Renal pelvis (tissue), 4 donors: ENCODE measurements around the gene GALNT14. TPM values are rescaled to one million over a fixed set of nuclear protein-coding genes. Genes with fewer than 3 reads are reported as not detected.

Experiments used
- DNase-seq: peaks from one replicate; pipeline ENCODE4 v3.0.0-alpha.2; 2013
- polyA plus RNA-seq, 3 donors: library from polyadenylated mRNA; unstranded; fragments of 120-200 nt; gene quantifications; one replicate each; pipeline ENCODE4 v1.2.1, GENCODE V29; 2013; ENCODE audit not compliant: insufficient read length in 3 of 3

GALNT14 gene
- polyA plus RNA-seq, 3 donors = 35.5 to 58.6 (median 41.7) TPM

- no peak for DNase-seq
Observed at GRCh38 chr2:30979822-30980245, 158.4 kb downstream of the GALNT14 start.

DNA sequence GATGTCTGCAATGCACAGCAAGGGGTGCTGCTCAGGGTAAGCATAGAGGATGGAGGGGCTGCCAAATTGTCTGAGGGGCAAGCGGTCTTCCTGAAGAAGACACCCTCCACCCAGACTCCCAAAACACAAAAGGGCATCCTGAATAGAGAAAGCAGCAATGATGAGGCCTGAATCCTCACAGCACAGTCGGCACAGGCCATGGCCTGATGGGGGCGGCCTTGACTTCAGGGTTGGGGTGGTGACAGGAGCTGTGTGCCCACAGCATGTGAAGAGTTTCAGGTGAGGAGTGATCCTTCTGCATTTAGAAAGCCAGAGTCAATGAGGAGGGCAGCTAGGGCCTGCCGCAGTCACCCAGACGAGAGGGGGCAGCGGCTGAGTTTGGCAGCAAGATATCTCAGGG is 159.4 kb downstream of the GALNT14 start:
- no peak for DNase-seq

DNA sequence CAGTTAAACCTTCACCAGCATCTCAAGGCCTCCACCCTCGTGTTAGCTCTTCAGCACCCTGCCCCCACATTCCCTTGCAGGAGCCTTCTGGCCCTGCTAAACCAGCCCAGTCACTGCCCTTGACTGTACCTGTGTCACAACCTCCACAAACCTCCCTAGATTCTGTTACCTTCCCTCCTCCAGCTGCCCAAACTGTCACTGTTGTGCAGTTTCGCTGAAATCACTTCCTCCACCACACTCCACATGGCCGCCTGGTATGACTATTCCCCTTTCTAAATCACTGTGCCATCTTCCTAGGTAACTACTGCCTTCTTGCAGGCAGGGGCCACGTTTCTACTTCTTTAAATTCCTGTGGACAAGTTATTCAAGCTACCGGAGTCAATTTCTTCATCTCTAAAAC is 160.2 kb downstream of the GALNT14 start:
- DNase-seq = no peak

- no peak for DNase-seq
Observed at GRCh38 chr2:30975156-30975555, 163.1 kb downstream of the GALNT14 start.

DNA sequence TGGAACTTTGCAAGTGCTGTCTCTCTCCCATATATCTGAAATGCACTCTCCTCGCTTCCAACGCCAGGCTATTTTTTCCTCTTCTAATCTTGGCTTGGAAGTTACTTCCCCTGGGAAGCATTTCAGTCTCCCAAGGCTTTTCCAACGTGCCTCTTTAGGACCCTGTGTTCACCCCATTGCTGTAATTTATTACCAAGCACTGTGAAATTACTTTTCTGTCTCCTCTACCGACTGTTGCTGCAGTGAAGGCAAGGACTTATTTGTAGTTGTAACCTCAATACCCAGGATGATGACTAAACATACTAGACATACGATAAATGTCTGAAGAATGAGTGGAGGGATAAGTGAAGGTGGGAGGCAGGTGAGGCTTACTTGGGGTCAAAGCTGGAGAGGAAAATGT is 163.7 kb downstream of the GALNT14 start:
- DNase-seq = no peak

GRCh38 chr2:30974092-30974491 is 164.1 kb downstream of the GALNT14 start:
- DNase-seq = no peak

DNA sequence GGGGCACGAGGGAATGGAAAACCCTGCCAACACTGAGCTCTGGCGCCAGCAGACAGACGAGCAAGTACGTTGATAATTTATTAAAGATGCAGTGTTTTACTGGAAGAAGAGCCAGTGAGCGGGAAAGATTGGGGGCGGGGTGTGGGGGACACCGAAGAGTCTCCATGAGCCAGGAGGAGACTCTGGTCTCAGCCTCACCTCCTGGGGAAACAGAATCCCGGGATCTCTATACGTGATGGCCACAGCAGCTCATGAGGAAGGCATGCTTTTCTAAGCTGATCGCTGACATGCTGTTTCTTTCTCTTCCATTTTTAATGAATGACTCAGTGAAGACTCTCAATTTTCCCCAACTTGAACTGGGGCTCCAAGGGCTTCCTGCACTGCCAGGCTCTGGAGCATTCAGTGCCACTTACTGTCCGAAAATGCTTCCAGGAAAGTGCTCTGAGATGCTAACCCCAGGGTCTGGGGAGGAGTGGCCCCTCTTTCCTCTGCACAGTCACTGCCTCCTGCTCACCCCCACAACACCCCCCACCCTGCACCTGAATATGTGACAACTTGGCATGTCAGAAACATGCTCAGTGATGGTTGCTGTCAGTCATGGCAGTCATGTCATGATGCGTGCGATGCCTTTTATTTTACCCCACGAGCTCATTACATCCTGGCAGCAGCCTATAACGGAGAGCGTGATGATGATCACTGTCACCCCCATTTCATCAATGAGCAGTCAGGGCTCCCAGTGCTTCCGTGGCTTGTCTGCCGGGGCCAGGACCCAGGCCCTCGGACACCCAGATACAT is 166.8 kb downstream of the GALNT14 start:
- no peak for DNase-seq

DNA sequence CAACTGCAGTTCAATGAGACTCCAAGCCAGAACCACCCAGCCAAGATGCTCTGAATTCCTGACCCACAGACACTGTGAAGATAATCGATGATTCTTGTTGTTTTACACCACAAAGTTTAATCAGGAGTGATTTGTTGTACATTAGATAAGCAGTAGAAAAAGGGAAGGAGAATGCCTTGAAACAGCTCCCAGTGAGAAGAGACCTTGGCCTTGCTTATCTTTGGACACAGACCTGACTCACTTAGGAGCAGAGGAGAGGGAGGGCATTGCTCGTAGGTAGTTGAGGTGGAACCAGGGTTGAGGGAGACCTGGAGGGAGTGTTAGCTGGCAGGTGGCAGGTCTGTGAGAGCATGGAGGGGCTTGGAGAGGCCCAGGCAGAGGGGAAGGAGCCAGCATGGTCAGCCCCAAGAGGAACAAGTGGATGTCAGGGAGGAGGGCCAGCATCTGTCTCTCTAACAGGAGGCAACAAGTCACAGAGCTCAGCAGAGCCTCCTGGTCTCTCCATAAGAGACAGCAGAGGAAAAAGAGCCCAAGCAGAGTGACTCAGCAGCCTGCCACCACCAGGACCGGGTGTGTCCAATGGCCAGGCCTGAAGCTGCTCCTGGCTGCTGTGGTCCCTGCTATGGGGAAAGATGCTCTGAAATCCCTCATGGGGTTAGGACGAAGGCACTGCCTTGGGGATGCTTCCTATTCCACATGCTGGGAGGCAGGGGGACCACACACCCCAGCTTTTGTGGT is 169.4 kb downstream of the GALNT14 start:
- no peak for DNase-seq

- DNase-seq = no peak
Observed at GRCh38 chr2:30966786-30967185, 171.5 kb downstream of the GALNT14 start.

DNA sequence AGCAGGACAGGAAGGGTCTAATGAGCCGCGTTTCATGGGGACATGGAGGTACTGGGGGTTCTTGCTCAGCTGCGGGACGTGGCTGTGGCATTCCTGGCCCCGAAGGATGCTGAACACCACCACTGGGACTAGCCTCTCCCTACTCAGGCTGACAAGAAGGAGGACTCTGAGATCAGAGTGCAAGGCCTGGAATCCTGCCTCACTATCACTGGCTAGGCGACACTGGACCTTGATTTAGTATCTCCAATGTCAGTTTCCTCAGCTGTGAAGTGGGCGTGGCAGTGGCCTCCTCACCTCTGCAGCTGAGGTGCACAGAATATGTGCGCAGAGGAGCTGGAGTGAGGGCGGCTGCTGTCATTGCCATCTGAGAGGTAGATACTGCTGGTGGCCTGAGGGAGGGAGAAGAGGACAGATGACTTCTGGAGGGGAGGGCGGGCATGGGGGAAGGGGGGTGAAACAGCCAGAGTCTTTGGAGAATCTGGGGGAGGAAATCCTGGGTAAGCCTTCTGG is 173.2 kb downstream of the GALNT14 start:
- no peak for DNase-seq

GRCh38 chr2:30964334-30965005 is 173.8 kb downstream of the GALNT14 start:
- no peak for DNase-seq

GRCh38 chr2:30963184-30963583 is 175.1 kb downstream of the GALNT14 start:
- DNase-seq = no peak

DNA sequence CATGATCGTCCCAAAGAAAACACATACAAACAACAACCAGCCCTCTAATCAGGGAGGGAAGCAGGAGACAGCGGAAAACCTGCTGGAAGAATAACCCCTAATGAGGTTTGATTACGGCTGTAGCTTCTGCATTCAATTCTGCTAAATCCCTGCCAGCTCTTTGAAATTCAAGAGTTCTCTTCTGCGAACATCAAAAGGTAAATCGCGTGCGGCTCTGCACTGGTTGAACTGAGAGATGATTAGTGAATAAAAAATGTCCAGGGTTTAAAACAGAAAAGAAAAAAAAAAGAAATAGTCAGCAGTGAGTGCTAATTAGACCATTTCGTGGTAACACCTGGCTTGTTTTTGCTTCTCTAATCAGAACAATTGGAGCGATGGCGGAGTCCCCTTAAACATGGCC is 178.0 kb downstream of the GALNT14 start:
- no peak for DNase-seq

GRCh38 chr2:30959653-30960052 is 178.6 kb downstream of the GALNT14 start:
- DNase-seq = no peak

DNA sequence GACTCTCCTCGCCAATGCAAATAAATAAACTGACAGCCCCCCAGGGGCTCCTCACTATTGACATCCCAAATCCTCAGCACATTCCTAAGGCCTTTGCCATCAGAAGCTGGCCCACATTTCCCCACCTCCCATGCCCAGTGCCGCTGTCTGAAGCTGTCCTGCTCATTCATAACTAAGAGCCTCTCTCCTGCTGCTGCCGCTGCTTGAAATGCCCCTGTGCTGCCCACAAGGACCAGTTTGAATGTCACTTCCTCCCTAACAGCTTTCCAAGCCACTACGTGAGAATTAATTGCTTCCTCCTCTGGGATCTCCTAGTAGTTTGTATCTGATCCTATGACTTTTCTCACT is 179.3 kb downstream of the GALNT14 start:
- no peak for DNase-seq

GRCh38 chr2:30958193-30958917 is 179.9 kb downstream of the GALNT14 start:
- no peak for DNase-seq

- DNase-seq = no peak
Observed at GRCh38 chr2:30957591-30957990, 180.6 kb downstream of the GALNT14 start.

DNA sequence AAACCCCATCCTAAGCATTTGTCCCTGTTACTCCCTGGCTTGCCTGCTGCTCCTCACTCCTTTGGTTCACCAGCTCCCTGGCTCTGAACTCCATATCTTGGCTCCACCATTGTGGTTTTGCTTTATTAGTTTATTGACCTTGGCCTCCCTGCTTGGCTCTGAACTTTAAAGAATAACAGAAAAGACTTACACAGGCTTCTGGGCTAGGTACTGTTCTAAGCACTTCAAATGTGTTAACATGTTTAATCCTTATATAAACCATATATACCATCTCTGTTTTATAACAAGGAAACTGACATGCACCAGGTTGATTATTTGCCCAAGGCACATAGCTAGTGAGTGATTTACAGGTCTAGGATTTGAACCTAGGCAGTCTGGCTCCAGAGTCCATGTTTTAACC is 181.2 kb downstream of the GALNT14 start:
- DNase-seq = no peak

GRCh38 chr2:30955516-30956132 is 182.6 kb downstream of the GALNT14 start:
- no peak for DNase-seq

GRCh38 chr2:30950339-30950738 is 187.9 kb downstream of the GALNT14 start:
- DNase-seq = no peak

- DNase-seq = no peak
Observed at GRCh38 chr2:30949435-30949834, 188.8 kb downstream of the GALNT14 start.

- no peak for DNase-seq
Observed at GRCh38 chr2:30948857-30949256, 189.4 kb downstream of the GALNT14 start.
